Measurements from ENCODE around the gene CHP1. TPM values are rescaled to one million over a fixed set of nuclear protein-coding genes. Genes with fewer than 3 reads are reported as not detected.
"Not testable (repeated sequence)": the region's sequence is repeated elsewhere in the genome, so short reads cannot be mapped to it uniquely, and the experiment has no call there.

CHP1 gene
- polyA plus RNA-seq, 1 donor from 2014 or later = 16.8 TPM

GRCh38 chr15:41278319-41278718 lies 47.3 kb downstream of the CHP1 start:
- Mint-ChIP-seq H3K27me3 (no peaks in the 10 kb centered on the region), H3K36me3 (peaks cover 10% of the 10 kb centered on the region), H3K9me3 (no peaks in the 10 kb centered on the region), H3K27ac (no peak overlapping the region), H3K4me1 (peaks cover under 1 to 7% (median 2%) of the 10 kb centered on the region in 3 donors), H3K4me3 (no peak overlapping the region)

GRCh38 chr15:41279535-41280283 lies 48.6 kb downstream of the CHP1 start:
- Mint-ChIP-seq H3K27me3 (no peaks in the 10 kb centered on the region), H3K4me3 (no peak overlapping the region), H3K27ac (peak overlapping the region in 1 of 3 donors; percentile 6), H3K9me3 (no peaks in the 10 kb centered on the region), H3K4me1 (peaks cover 6 to 14% (median 11%) of the 10 kb centered on the region in 3 donors), H3K36me3 (peaks cover 7% of the 10 kb centered on the region)

- Mint-ChIP-seq H3K27ac (peak overlapping the region in 1 of 3 donors; percentile 83), H3K4me1 (peaks cover 16 to 24% (median 18%) of the 10 kb centered on the region in 3 donors)
Measured at GRCh38 chr15:41281236-41281635, 50.2 kb downstream of the CHP1 start.

GRCh38 chr15:41282436-41282835 lies 51.4 kb downstream of the CHP1 start:
- H3K4me3 Mint-ChIP-seq = peak overlapping the region; percentile 46 to 99 (median 93)
- H3K27me3 Mint-ChIP-seq, H3K36me3 Mint-ChIP-seq, H3K9me3 Mint-ChIP-seq: not testable (repeated sequence)
- peaks cover 18 to 26% (median 20%) of the 10 kb centered on the region in 3 donors for H3K4me1 Mint-ChIP-seq
- H3K27ac Mint-ChIP-seq = peak overlapping the region in 2 of 3 donors; percentile 83 to 98

More at GRCh38 chr15:41281236-41281635, 50.2 kb downstream of the CHP1 start:
- H3K36me3 Mint-ChIP-seq = peaks cover 10% of the 10 kb centered on the region
- H3K27me3 Mint-ChIP-seq = no peaks in the 10 kb centered on the region
- peak overlapping the region in 2 of 4 donors; percentile 48 to 51 for H3K4me3 Mint-ChIP-seq
- H3K9me3 Mint-ChIP-seq = no peaks in the 10 kb centered on the region

GRCh38 chr15:41282980-41283652 lies 52.0 kb downstream of the CHP1 start:
- Mint-ChIP-seq H3K4me3 (peak overlapping the region; percentile 90 to 99 (median 96)), H3K4me1 (peaks cover 19 to 27% (median 22%) of the 10 kb centered on the region in 3 donors), H3K27ac (peak overlapping the region; percentile 83 to 98 (median 98))
- not testable (repeated sequence) for H3K36me3 Mint-ChIP-seq, H3K27me3 Mint-ChIP-seq, H3K9me3 Mint-ChIP-seq

GRCh38 chr15:41283653-41284426 lies 52.8 kb downstream of the CHP1 start:
- peak overlapping the region; percentile 90 to 99 (median 96) for H3K4me3 Mint-ChIP-seq
- peak overlapping the region; percentile 83 to 98 (median 98) for H3K27ac Mint-ChIP-seq
- H3K36me3 Mint-ChIP-seq = peaks cover 6% of the 10 kb centered on the region
- H3K9me3 Mint-ChIP-seq = no peaks in the 10 kb centered on the region
- H3K4me1 Mint-ChIP-seq = peaks cover 19 to 33% (median 26%) of the 10 kb centered on the region in 3 donors
- no peaks in the 10 kb centered on the region for H3K27me3 Mint-ChIP-seq

GRCh38 chr15:41284427-41285177 lies 53.5 kb downstream of the CHP1 start:
- Mint-ChIP-seq H3K9me3 (no peaks in the 10 kb centered on the region), H3K4me1 (peaks cover 20 to 33% (median 26%) of the 10 kb centered on the region in 3 donors), H3K27ac (peak overlapping the region; percentile 83 to 98 (median 98)), H3K36me3 (peaks cover 6% of the 10 kb centered on the region), H3K4me3 (peak overlapping the region; percentile 90 to 99 (median 96)), H3K27me3 (no peaks in the 10 kb centered on the region)

- H3K27ac Mint-ChIP-seq = peak overlapping the region; percentile 52 to 98 (median 83)
- H3K4me1 Mint-ChIP-seq = peaks cover 20 to 33% (median 26%) of the 10 kb centered on the region in 3 donors
- H3K9me3 Mint-ChIP-seq = no peaks in the 10 kb centered on the region
- peaks cover 5% of the 10 kb centered on the region for H3K36me3 Mint-ChIP-seq
- H3K4me3 Mint-ChIP-seq = peak overlapping the region; percentile 90 to 99 (median 96)
- no peaks in the 10 kb centered on the region for H3K27me3 Mint-ChIP-seq
Measured at GRCh38 chr15:41285285-41285684, 54.2 kb downstream of the CHP1 start.

GRCh38 chr15:41286665-41287333 lies 55.7 kb downstream of the CHP1 start:
- Mint-ChIP-seq H3K4me1 (peaks cover 34 to 46% (median 39%) of the 10 kb centered on the region in 3 donors), H3K36me3 (peaks cover 5% of the 10 kb centered on the region), H3K27ac (peak overlapping the region in 1 of 3 donors; percentile 67), H3K4me3 (peak overlapping the region in 1 of 4 donors; percentile 53), H3K9me3 (no peaks in the 10 kb centered on the region), H3K27me3 (no peaks in the 10 kb centered on the region)

- peaks cover 5% of the 10 kb centered on the region for H3K36me3 Mint-ChIP-seq
Measured at GRCh38 chr15:41288464-41288863, 57.4 kb downstream of the CHP1 start.

GRCh38 chr15:41289953-41290352 lies 58.9 kb downstream of the CHP1 start:
- Mint-ChIP-seq H3K36me3 (peaks cover 5% of the 10 kb centered on the region), H3K4me3 (no peak overlapping the region), H3K27ac (no peak overlapping the region), H3K9me3 (no peaks in the 10 kb centered on the region), H3K4me1 (peaks cover 30 to 36% (median 32%) of the 10 kb centered on the region in 3 donors), H3K27me3 (no peaks in the 10 kb centered on the region)

More at GRCh38 chr15:41288464-41288863, 57.4 kb downstream of the CHP1 start:
- no peaks in the 10 kb centered on the region for H3K9me3 Mint-ChIP-seq
- H3K27me3 Mint-ChIP-seq = no peaks in the 10 kb centered on the region
- peaks cover 37 to 41% (median 39%) of the 10 kb centered on the region in 3 donors for H3K4me1 Mint-ChIP-seq
- no peak overlapping the region for H3K27ac Mint-ChIP-seq
- peak overlapping the region in 1 of 4 donors; percentile 59 for H3K4me3 Mint-ChIP-seq

GRCh38 chr15:41291065-41291631 lies 60.1 kb downstream of the CHP1 start:
- H3K27me3 Mint-ChIP-seq = no peaks in the 10 kb centered on the region
- peak overlapping the region; percentile 72 to 97 (median 91) for H3K27ac Mint-ChIP-seq
- H3K4me1 Mint-ChIP-seq = peaks cover 25 to 30% (median 29%) of the 10 kb centered on the region in 3 donors
- H3K36me3 Mint-ChIP-seq = peaks cover 2% of the 10 kb centered on the region
- H3K9me3 Mint-ChIP-seq = no peaks in the 10 kb centered on the region
- peak overlapping the region in 3 of 4 donors; percentile 47 to 85 (median 80) for H3K4me3 Mint-ChIP-seq

GRCh38 chr15:41292521-41292920 lies 61.5 kb downstream of the CHP1 start:
- Mint-ChIP-seq H3K27me3 (no peaks in the 10 kb centered on the region), H3K36me3 (no peaks in the 10 kb centered on the region), H3K27ac (peak overlapping the region in 2 of 3 donors; percentile 72 to 97), H3K4me3 (no peak overlapping the region), H3K4me1 (peaks cover 23 to 29% (median 26%) of the 10 kb centered on the region in 3 donors), H3K9me3 (no peaks in the 10 kb centered on the region)

All from IgD-negative memory B cell (primary cell).